ENCODE measurements around the gene RUNX2.
A peak's percentile ranks its signal among the peaks of the same experiment; 100 is the strongest.

Gene RUNX2

GRCh38 chr6:45375449-45375848, 47.3 kb downstream of the RUNX2 start:
- TF ChIP-seq, protein P1, sequence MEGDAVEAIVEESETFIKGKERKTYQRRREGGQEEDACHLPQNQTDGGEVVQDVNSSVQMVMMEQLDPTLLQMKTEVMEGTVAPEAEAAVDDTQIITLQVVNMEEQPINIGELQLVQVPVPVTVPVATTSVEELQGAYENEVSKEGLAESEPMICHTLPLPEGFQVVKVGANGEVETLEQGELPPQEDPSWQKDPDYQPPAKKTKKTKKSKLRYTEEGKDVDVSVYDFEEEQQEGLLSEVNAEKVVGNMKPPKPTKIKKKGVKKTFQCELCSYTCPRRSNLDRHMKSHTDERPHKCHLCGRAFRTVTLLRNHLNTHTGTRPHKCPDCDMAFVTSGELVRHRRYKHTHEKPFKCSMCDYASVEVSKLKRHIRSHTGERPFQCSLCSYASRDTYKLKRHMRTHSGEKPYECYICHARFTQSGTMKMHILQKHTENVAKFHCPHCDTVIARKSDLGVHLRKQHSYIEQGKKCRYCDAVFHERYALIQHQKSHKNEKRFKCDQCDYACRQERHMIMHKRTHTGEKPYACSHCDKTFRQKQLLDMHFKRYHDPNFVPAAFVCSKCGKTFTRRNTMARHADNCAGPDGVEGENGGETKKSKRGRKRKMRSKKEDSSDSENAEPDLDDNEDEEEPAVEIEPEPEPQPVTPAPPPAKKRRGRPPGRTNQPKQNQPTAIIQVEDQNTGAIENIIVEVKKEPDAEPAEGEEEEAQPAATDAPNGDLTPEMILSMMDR (conservative IDR thresholded peaks at IDR 0.05; ENCODE audit: low read length) = no peak
- no peak for DNase-seq (ENCODE audit: low read depth)
- no peak overlapping the region for H3K4me3 ChIP-seq (ENCODE audit: low read length)

DNA sequence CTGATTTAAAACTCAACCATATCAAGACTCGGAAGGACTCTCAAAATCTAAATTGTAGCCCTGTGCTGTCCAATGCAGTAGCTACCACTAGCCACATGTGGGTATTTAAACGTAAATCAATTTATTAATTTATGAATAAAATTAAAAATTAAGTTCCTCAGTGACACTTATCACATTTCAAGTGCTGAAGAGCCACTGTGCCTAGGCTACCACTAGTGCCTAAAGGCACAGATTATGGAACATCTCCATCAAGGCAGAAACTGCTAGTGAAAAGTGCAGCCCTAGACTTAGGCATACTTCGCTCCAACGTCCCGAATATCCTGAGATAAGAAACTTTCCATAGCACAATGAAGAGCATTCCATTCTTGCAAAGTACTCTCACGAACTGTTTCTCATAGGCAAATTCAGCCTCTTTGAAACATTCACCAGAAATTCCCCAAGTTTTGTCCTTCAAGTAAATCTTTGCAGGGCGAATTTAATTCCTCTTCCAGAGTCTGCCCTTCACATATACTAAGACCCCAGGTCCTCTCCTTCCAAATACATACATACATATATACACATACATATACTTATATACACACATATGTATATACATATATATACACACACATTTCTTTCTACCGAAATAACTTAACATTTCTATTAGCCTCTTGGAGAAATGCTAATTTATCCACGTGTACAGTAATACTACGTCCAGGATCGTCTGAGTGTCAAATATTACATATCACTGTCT, 48.3 kb downstream of the RUNX2 start:
- TF ChIP-seq, protein P1 (conservative IDR thresholded peaks at IDR 0.05; ENCODE audit: low read length) = no peak
- H3K4me3 ChIP-seq (ENCODE audit: low read length) = peak overlapping the region; percentile 80
- peak; percentile 37 for DNase-seq (ENCODE audit: low read depth)

- peak overlapping the region; percentile 80 for H3K4me3 ChIP-seq (ENCODE audit: low read length)
- peak; percentile 13 for DNase-seq (ENCODE audit: low read depth)
- TF ChIP-seq, protein P1 (conservative IDR thresholded peaks at IDR 0.05; ENCODE audit: low read length) = no peak
Measured at GRCh38 chr6:45377043-45377553, 49.0 kb downstream of the RUNX2 start.

GRCh38 chr6:45377554-45378333, 49.6 kb downstream of the RUNX2 start, which contains the start of gene SUPT3H:
Gene SUPT3H, minus strand, starts transcription at chr6:45377934.
- DNase-seq (ENCODE audit: low read depth) = peak; percentile 92
- H3K4me3 ChIP-seq (ENCODE audit: low read length) = peak within 1 kb of the TSS; percentile 80
- TF ChIP-seq, protein P1 (conservative IDR thresholded peaks at IDR 0.05; ENCODE audit: low read length) = peak; percentile 36

DNA sequence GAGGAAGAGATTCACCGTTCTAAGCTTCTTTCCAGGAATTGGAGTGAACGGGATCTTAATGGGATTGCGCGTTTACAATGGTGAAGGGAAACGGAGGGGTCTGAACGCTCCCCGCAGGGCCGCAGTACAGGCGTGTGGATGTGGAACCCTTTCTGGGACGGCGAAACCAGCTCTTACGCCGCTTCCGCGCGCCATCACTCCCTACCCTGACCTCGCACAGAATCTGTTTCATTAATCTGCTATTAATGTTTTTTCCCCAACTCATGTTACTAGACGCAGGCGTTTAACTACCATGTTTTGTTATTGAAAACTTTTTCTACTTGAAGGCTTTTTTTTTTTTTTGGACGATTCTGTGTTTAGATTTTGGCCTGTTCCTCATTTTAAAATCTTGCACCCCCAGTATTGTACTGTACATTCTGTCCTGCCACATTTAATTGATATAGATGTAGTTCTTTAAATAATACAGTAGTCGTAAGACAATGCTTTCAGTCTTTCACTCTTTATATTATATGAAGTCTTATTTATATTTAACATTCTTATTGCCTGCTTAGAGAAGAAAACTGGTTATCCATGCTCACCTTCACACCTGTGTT, 50.3 kb downstream of the RUNX2 start:
- DNase-seq (ENCODE audit: low read depth) = no peak
- TF ChIP-seq, protein P1 (conservative IDR thresholded peaks at IDR 0.05; ENCODE audit: low read length) = no peak

GRCh38 chr6:45382391-45382790, 54.3 kb downstream of the RUNX2 start:
- no peak overlapping the region for H3K4me3 ChIP-seq (ENCODE audit: low read length)
- DNase-seq (ENCODE audit: low read depth) = no peak
- TF ChIP-seq, protein P1 (conservative IDR thresholded peaks at IDR 0.05; ENCODE audit: low read length) = no peak

More for the DNA sequence above, 50.3 kb downstream of the RUNX2 start:
- H3K4me3 ChIP-seq (ENCODE audit: low read length) = peak overlapping the region; percentile 80

Measured in AG10803 (cell line).